Measurements from ENCODE around the gene BPGM. TPM values are rescaled to one million over a fixed set of nuclear protein-coding genes. Genes with fewer than 3 reads are reported as not detected.

Gene BPGM
- 21.7 and 22.3 TPM in 2 replicates for total RNA-seq

- intact Hi-C loops (cut with micrococcal nuclease) = loop anchor here (1.0 to 10.0 kb wide), 15 partner anchors 24 to 1394 kb away; partner anchors contain the start of genes AGBL3, AKR1B1, CYREN and EXOC4
Measured at GRCh38 chr7:134646425-134647305, at the start of gene BPGM. Gene BPGM (plus strand): TSS chr7:134646853. CDS start chr7:134661508, 14,655 bp downstream.

GRCh38 chr7:134599371-134599770 is 47.3 kb upstream of the BPGM start:
- intact Hi-C loops (cut with micrococcal nuclease) = no loop called here

- intact Hi-C loops (cut with micrococcal nuclease) = no loop called here
Measured at GRCh38 chr7:134601459-134601858, 45.2 kb upstream of the BPGM start.

- intact Hi-C loops (cut with micrococcal nuclease) = no loop called here
Measured at GRCh38 chr7:134602881-134603451, 43.7 kb upstream of the BPGM start.

GRCh38 chr7:134605978-134606923 is 40.4 kb upstream of the BPGM start:
- intact Hi-C loops (cut with micrococcal nuclease) = loop anchor here (1.0 to 5.0 kb wide), 5 partner anchors 41 to 346 kb away; partner anchors contain the start of genes AKR1B15 and BPGM

GRCh38 chr7:134611611-134612151 is 35.0 kb upstream of the BPGM start:
- intact Hi-C loops (cut with micrococcal nuclease) = no loop called here

- intact Hi-C loops (cut with micrococcal nuclease) = no loop called here
Measured at GRCh38 chr7:134612197-134612596, 34.5 kb upstream of the BPGM start.

GRCh38 chr7:134613623-134614347 is 32.9 kb upstream of the BPGM start:
- intact Hi-C loops (cut with micrococcal nuclease) = no loop called here

- intact Hi-C loops (cut with micrococcal nuclease) = no loop called here
Measured at GRCh38 chr7:134616611-134617010, 30.0 kb upstream of the BPGM start.

- intact Hi-C loops (cut with micrococcal nuclease) = no loop called here
Measured at GRCh38 chr7:134618756-134619530, 27.7 kb upstream of the BPGM start.

- intact Hi-C loops (cut with micrococcal nuclease) = no loop called here
Measured at GRCh38 chr7:134619627-134620331, 26.9 kb upstream of the BPGM start.

GRCh38 chr7:134622303-134622995 is 24.2 kb upstream of the BPGM start:
- intact Hi-C loops (cut with micrococcal nuclease) = no loop called here

- intact Hi-C loops (cut with micrococcal nuclease) = no loop called here
Measured at GRCh38 chr7:134623193-134623592, 23.5 kb upstream of the BPGM start.

GRCh38 chr7:134625550-134625949 is 21.1 kb upstream of the BPGM start:
- intact Hi-C loops (cut with micrococcal nuclease) = no loop called here

- intact Hi-C loops (cut with micrococcal nuclease) = no loop called here
Measured at GRCh38 chr7:134627109-134627774, 19.4 kb upstream of the BPGM start.

GRCh38 chr7:134627775-134628153 is 18.9 kb upstream of the BPGM start:
- intact Hi-C loops (cut with micrococcal nuclease) = no loop called here

GRCh38 chr7:134629445-134629844 is 17.2 kb upstream of the BPGM start:
- intact Hi-C loops (cut with micrococcal nuclease) = no loop called here

GRCh38 chr7:134630237-134630636 is 16.4 kb upstream of the BPGM start:
- intact Hi-C loops (cut with micrococcal nuclease) = loop anchor here (5.0 kb wide), 1 partner anchor 72 kb away; no protein-coding TSS in a partner anchor

Measured in T-helper 2 cell treated with Interferon-gamma antibody and Interleukin-4, amounts not matched to agents 100 ng/mL and 5 ng/mL, for 36 hours (primary cell).